PC-9 (cell line): ENCODE results near the gene FAM25G.
"Not testable (repeated sequence)": the region's sequence is repeated elsewhere in the genome, so short reads cannot be mapped to it uniquely, and the experiment has no call there.

Source experiments
- CTCF ChIP-seq: fragments of 200-600 bp; sonication (generic); conservative IDR thresholded peaks from 2 replicates; pipeline ENCODE4 v1.6.1; 2017; ENCODE audit warnings: mixed run types, antibody characterized with exemption, mild to moderate bottlenecking, moderate library complexity
- EZH2 ChIP-seq: fragments of 200-600 bp; sonication (generic); IDR thresholded peaks from 2 replicates; pipeline ENCODE4 v1.8.0; 2017; ENCODE audit warnings: antibody characterized with exemption, low read depth

- TF ChIP-seq CTCF, EZH2: not testable (repeated sequence)
Observed at GRCh38 chr10:47472647-47473046, 18.9 kb downstream of the FAM25G start.
